ENCODE measurements around the gene FLT1.

- TF ChIP-seq CTCF (IDR thresholded peaks at IDR 0.05) (no peak), POLR2A (IDR thresholded peaks at IDR 0.05) (no peak), POLR2AphosphoS5 (IDR thresholded peaks at IDR 0.05) (no peak)
Observed at GRCh38 chr13:28409648-28410047, 85.3 kb downstream of the FLT1 start.

Measured in breast epithelium (tissue), 3 donors.